GM18498 (cell line): Measurements from ENCODE around the gene TAF10.

Experiments
- ATAC-seq: cut with Tn5 transposase; IDR thresholded peaks from one replicate; pipeline ENCODE4 v1.9.1; 2021; ENCODE audit warnings: mild to moderate bottlenecking, moderate library complexity; ENCODE audit not compliant: unreplicated experiment

Gene TAF10

GRCh38 chr11:6561288-6561687, 50.7 kb downstream of the TAF10 start:
- ATAC-seq, result no peak
